HG03469 (cell line): Measurements from ENCODE around the gene FBXO8.
"Not testable (repeated sequence)": the region's sequence is repeated elsewhere in the genome, so short reads cannot be mapped to it uniquely, and the experiment has no call there.

Experiments used
- ATAC-seq: cut with Tn5 transposase; IDR thresholded peaks from one replicate; pipeline ENCODE4 v1.9.1; 2021; ENCODE audit warnings: mild to moderate bottlenecking, moderate library complexity, moderate number of reproducible peaks; ENCODE audit not compliant: unreplicated experiment

FBXO8 gene

GRCh38 chr4:174283507-174284471 is at the start of gene FBXO8, which contains the start of gene CEP44:
TSS of gene FBXO8 (minus strand) at chr4:174283667. CDS start at chr4:174263092, 20,575 bp downstream.
TSS of gene CEP44 (plus strand) at chr4:174283911. CDS start at chr4:174299122, 15,211 bp downstream.
- peak; percentile 30 for ATAC-seq

- no peak for ATAC-seq
Measured at GRCh38 chr4:174332741-174333493, 49.5 kb upstream of the FBXO8 start.

- ATAC-seq, result no peak
Measured at GRCh38 chr4:174324725-174325124, 41.3 kb upstream of the FBXO8 start.

- ATAC-seq, result no peak
Measured at GRCh38 chr4:174324236-174324635, 40.8 kb upstream of the FBXO8 start.

- ATAC-seq, result no peak
Measured at GRCh38 chr4:174320494-174321199, 37.2 kb upstream of the FBXO8 start.

GRCh38 chr4:174318829-174319764 is 35.6 kb upstream of the FBXO8 start:
- no peak for ATAC-seq

- no peak for ATAC-seq
Measured at GRCh38 chr4:174317531-174317930, 34.1 kb upstream of the FBXO8 start.

- ATAC-seq, result no peak
Measured at GRCh38 chr4:174316954-174317353, 33.5 kb upstream of the FBXO8 start.

GRCh38 chr4:174316546-174316945 is 33.1 kb upstream of the FBXO8 start:
- no peak for ATAC-seq

GRCh38 chr4:174314770-174315169 is 31.3 kb upstream of the FBXO8 start:
- ATAC-seq, result no peak

GRCh38 chr4:174314274-174314673 is 30.8 kb upstream of the FBXO8 start:
- ATAC-seq, result no peak

GRCh38 chr4:174312993-174313392 is 29.5 kb upstream of the FBXO8 start:
- no peak for ATAC-seq

GRCh38 chr4:174307694-174308093 is 24.2 kb upstream of the FBXO8 start:
- ATAC-seq, result no peak

- ATAC-seq, result no peak
Measured at GRCh38 chr4:174305961-174306360, 22.5 kb upstream of the FBXO8 start.

- ATAC-seq, result no peak
Measured at GRCh38 chr4:174304664-174305063, 21.2 kb upstream of the FBXO8 start.

GRCh38 chr4:174303687-174304086 is 20.2 kb upstream of the FBXO8 start:
- ATAC-seq, result no peak

- not testable (repeated sequence) for ATAC-seq
Measured at GRCh38 chr4:174295142-174295541, 11.7 kb upstream of the FBXO8 start.

GRCh38 chr4:174294641-174295040 is 11.2 kb upstream of the FBXO8 start:
- not testable (repeated sequence) for ATAC-seq

GRCh38 chr4:174292473-174292872 is 9.0 kb upstream of the FBXO8 start:
- ATAC-seq, result no peak

GRCh38 chr4:174286870-174287269 is 3.4 kb upstream of the FBXO8 start:
- ATAC-seq, result no peak
